Fibroblast of pulmonary artery (primary cell): ENCODE results near the gene INF2.
A peak's percentile ranks its signal among the peaks of the same experiment; 100 is the strongest.

ENCODE experiments used
- DNase-seq: peaks from one replicate; pipeline ENCODE4 v3.0.0-alpha.2; 2010; ENCODE audit warnings: low read depth
- H3K4me3 ChIP-seq: replicated peaks from 2 replicates; pipeline ENCODE4 v1.5.1; 2011; ENCODE audit warnings: low read depth, mild to moderate bottlenecking, control low read depth, low read length, moderate library complexity
- CTCF ChIP-seq: IDR thresholded peaks from 2 replicates; pipeline ENCODE4 v1.5.1; 2011; ENCODE audit warnings: mild to moderate bottlenecking, control low read depth, low read length, inconsistent platforms; ENCODE audit errors: missing control alignments

INF2 gene

DNA sequence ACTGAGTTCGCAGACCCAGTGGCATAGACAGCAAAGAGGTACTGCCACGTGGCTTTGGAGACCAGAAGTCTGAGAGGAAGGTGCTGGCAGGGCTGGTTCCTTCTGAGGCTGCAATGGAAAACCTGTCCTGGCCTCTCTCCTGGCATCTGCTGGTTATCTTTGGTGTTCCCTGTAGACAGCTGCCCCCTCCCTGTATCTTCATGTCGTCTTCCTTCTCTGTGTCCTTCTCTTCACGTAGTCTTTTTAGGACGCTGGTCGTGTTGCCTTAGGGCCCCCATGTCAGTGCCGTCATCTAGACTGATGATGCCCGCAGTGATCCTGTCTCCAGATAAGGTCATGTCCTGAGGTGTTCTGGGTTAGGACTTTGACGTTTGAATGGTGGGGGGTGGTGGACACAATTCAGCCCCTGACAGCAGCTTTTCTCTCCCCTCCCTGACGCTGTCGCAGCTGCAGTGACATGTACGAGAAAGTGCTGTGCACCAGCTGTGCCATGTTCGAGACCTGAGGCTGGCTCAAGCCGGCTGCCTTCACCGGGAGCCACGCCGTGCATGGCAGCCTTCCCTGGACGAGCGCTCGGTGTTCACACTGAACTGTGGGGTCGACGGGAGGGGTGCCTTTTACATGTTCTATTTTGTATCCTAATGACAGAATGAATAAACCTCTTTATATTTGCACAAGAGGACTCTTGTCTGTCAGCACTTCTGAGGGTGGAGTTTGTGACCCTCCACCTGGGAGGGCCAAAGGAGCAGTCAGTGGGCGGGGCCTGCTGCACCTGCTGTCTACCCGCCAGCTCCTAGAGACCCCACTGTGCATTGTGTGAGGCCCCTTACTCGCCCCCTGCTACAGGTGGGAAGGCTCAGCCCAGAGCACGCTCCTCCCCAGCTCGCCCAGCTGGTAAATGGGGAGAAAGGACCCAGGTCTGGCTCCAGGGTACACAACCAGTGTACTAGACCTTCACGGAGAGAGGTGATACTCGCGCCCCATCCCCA lies 69.9 kb downstream of the INF2 start:
- no peak overlapping the region for H3K4me3 ChIP-seq
- DNase-seq: no peak
- TF ChIP-seq CTCF: no peak

GRCh38 chr14:104765517-104765916 lies 76.1 kb downstream of the INF2 start:
- TF ChIP-seq CTCF: no peak

DNA sequence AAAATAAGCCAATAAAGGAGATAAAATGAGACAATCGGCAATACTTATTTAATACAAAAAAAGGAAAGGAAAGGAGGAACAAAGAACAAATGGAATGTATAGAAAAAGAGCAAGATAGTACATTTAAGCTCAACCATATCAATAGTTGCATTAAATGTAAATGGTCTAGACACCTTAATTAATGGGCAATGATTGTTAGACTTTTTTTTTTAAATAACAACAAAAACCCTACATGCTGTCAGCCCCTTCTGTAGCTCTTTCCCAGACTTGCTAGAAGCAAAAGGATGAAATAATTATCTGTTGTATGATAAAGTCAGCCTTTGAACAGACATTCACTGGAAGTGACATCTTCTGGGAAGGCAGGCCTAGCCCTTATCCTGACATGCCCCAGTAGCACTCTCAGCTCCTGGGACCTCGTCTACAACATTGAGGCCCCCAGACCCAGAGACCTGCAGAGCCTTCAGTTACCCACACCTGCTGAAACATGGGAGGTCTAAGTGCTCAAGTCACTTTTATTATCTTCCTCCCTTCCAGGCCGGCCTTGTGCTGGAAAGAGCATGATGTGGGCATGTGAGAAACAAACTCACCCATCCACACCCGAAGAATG lies 76.9 kb downstream of the INF2 start:
- DNase-seq: no peak
- TF ChIP-seq CTCF: no peak

More at GRCh38 chr14:104765517-104765916, 76.1 kb downstream of the INF2 start:
- H3K4me3 ChIP-seq: no peak overlapping the region
- no peak for DNase-seq

GRCh38 chr14:104766863-104767633 lies 77.6 kb downstream of the INF2 start:
- no peak for DNase-seq
- no peak for TF ChIP-seq CTCF
- no peak overlapping the region for H3K4me3 ChIP-seq

More for the DNA sequence above, 76.9 kb downstream of the INF2 start:
- H3K4me3 ChIP-seq: no peak overlapping the region

DNA sequence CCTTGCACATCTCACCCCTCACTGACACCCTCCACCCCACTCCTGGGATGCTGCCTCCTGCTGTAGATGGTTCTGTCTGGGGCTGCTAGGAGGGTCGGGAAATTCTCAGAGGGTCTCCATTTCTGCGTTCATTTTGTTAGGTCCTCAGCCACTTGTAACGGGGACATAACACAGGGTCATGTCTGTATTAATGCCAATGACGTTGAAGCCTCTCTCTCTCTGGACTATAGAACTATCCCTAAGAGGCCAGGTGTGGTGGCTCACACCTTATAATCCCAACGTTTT lies 78.2 kb downstream of the INF2 start:
- H3K4me3 ChIP-seq: no peak overlapping the region
- TF ChIP-seq CTCF: no peak
- no peak for DNase-seq

DNA sequence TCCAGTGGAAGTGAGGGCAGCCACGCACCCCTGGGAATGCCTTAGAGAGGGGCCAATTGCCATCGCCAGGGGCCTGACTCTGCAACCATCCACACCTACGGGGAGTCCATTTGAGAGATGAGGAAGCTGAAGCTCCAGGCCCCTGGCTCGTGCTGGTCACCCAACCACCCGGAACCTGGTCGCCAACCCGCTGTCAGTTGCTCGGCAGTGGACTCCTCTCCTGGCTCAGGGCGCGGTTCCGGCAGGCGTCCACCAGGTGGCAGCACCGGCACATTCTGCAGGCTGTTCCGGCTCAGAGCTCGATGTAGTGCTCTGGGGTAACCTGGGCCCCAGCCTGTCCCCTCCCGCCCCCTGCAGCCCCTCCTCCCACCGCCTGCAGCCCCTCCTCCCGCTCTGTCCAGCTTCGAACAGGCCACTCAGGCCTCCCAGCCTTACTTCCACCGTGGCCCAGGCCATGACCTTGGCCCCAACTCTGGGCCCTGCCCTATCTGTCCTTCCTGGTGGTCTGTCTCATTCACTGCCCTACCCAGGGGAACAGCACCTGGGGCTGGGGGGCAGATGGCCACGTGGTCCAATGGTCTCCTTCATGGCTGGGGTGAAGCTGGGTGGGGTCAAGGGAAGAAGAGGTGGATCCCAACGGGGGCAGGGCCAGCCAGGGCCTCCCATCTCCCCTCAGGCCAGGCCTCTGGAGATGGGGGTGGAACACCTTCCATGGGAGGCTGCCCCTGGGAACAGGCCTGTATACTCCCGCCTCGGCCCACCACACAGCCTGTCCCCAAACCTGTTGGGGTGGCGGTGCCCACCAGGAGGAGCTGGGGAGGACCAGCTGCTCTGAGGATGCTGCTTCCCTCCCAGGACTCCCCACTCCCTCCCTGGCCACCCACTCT lies 79.3 kb downstream of the INF2 start:
- TF ChIP-seq CTCF: peak; percentile 76
- no peak overlapping the region for H3K4me3 ChIP-seq
- peak; percentile 83 for DNase-seq
